ENCODE data around the gene VPS35. TPM values are rescaled to one million over a fixed set of nuclear protein-coding genes. Genes with fewer than 3 reads are reported as not detected.
"Not testable (repeated sequence)": the region's sequence is repeated elsewhere in the genome, so short reads cannot be mapped to it uniquely, and the experiment has no call there.

VPS35 gene
- total RNA-seq, 1 experiment from 2014 or later = 114 TPM

- peaks cover 16% of the 10 kb centered on the region for H3K36me3 ChIP-seq
- not testable (repeated sequence) for H3K4me1 ChIP-seq (replicated peaks); DNase-seq (ENCODE audit: low read depth in 1 of 2, low spot score in 2 of 2); H3K27ac ChIP-seq; H3K4me3 ChIP-seq; H3K9me3 ChIP-seq (replicated peaks); H3K27me3 ChIP-seq (replicated peaks)
These were observed 65.3 kb downstream of the VPS35 start for GRCh38 chr16:46623707-46624106.

- peaks cover 19% of the 10 kb centered on the region for H3K36me3 ChIP-seq
- DNase-seq (ENCODE audit: low read depth in 1 of 2, low spot score in 2 of 2); H3K27me3 ChIP-seq (replicated peaks): not testable (repeated sequence)
These were observed 65.7 kb downstream of the VPS35 start for GRCh38 chr16:46623246-46623645.

GRCh38 chr16:46621934-46622676 is 66.9 kb downstream of the VPS35 start:
- DNase-seq (ENCODE audit: low read depth in 1 of 2, low spot score in 2 of 2) = no peak
- H3K27me3 ChIP-seq (replicated peaks) = no peaks in the 10 kb centered on the region
- H3K4me1 ChIP-seq (replicated peaks) = peaks cover 4% of the 10 kb centered on the region; the same call in 1 of the 2 replicates
- no peak overlapping the region for H3K27ac ChIP-seq
- no peaks in the 10 kb centered on the region for H3K9me3 ChIP-seq (replicated peaks)
- H3K36me3 ChIP-seq = peaks cover 27% of the 10 kb centered on the region
- H3K4me3 ChIP-seq = no peak overlapping the region

More at GRCh38 chr16:46623246-46623645, 65.7 kb downstream of the VPS35 start:
- not testable (repeated sequence) for H3K4me1 ChIP-seq (replicated peaks); H3K27ac ChIP-seq; H3K4me3 ChIP-seq; H3K9me3 ChIP-seq (replicated peaks)

- DNase-seq (ENCODE audit: low read depth in 1 of 2, low spot score in 2 of 2) = peak; percentile 80 to 92
- H3K36me3 ChIP-seq = peaks cover 35% of the 10 kb centered on the region
- H3K27me3 ChIP-seq (replicated peaks) = no peaks in the 10 kb centered on the region
- H3K4me1 ChIP-seq (replicated peaks) = peaks cover 4% of the 10 kb centered on the region; the same call in 1 of the 2 replicates
- H3K4me3 ChIP-seq = peak within 1 kb of the TSS; percentile 90
- H3K27ac ChIP-seq = peak within 1 kb of the TSS; percentile 94
- no peaks in the 10 kb centered on the region for H3K9me3 ChIP-seq (replicated peaks)
These were observed 67.7 kb downstream of the VPS35 start, which contains the start of gene SHCBP1 for GRCh38 chr16:46621006-46621933. SHCBP1 (minus strand) TSS chr16:46621379; CDS start chr16:46621359, 20 bp downstream.

GRCh38 chr16:46620266-46621005 is 68.5 kb downstream of the VPS35 start:
- Histone ChIP-seq H3K4me3 (peak overlapping the region; percentile 90), H3K36me3 (peaks cover 43% of the 10 kb centered on the region), H3K4me1 (replicated peaks) (peaks cover 4% of the 10 kb centered on the region; the same call in 1 of the 2 replicates), H3K27me3 (replicated peaks) (no peaks in the 10 kb centered on the region), H3K9me3 (replicated peaks) (no peaks in the 10 kb centered on the region), H3K27ac (peak overlapping the region; percentile 94)
- DNase-seq (ENCODE audit: low read depth in 1 of 2, low spot score in 2 of 2) = no peak

GRCh38 chr16:46618516-46618915 is 70.5 kb downstream of the VPS35 start:
- H3K27ac ChIP-seq = no peak overlapping the region
- no peak overlapping the region for H3K4me3 ChIP-seq
- peaks cover 4% of the 10 kb centered on the region; the same call in 1 of the 2 replicates for H3K4me1 ChIP-seq (replicated peaks)
- H3K36me3 ChIP-seq = peaks cover 62% of the 10 kb centered on the region
- H3K9me3 ChIP-seq (replicated peaks) = no peaks in the 10 kb centered on the region
- no peak for DNase-seq (ENCODE audit: low read depth in 1 of 2, low spot score in 2 of 2)
- no peaks in the 10 kb centered on the region for H3K27me3 ChIP-seq (replicated peaks)

GRCh38 chr16:46614006-46614405 is 75.0 kb downstream of the VPS35 start:
- Histone ChIP-seq H3K9me3 (replicated peaks) (no peaks in the 10 kb centered on the region), H3K27ac (no peak overlapping the region), H3K4me1 (replicated peaks) (no peaks in the 10 kb centered on the region), H3K4me3 (no peak overlapping the region), H3K36me3 (peaks cover 87% of the 10 kb centered on the region), H3K27me3 (replicated peaks) (no peaks in the 10 kb centered on the region)
- DNase-seq (ENCODE audit: low read depth in 1 of 2, low spot score in 2 of 2) = no peak

GRCh38 chr16:46613352-46613751 is 75.6 kb downstream of the VPS35 start:
- no peak for DNase-seq (ENCODE audit: low read depth in 1 of 2, low spot score in 2 of 2)
- Histone ChIP-seq H3K27ac (no peak overlapping the region), H3K27me3 (replicated peaks) (no peaks in the 10 kb centered on the region), H3K4me3 (no peak overlapping the region), H3K36me3 (peaks cover 82% of the 10 kb centered on the region), H3K4me1 (replicated peaks) (no peaks in the 10 kb centered on the region), H3K9me3 (replicated peaks) (no peaks in the 10 kb centered on the region)

- H3K4me3 ChIP-seq = no peak overlapping the region
- H3K4me1 ChIP-seq (replicated peaks) = no peaks in the 10 kb centered on the region
- H3K9me3 ChIP-seq (replicated peaks) = no peaks in the 10 kb centered on the region
- no peak for DNase-seq (ENCODE audit: low read depth in 1 of 2, low spot score in 2 of 2)
- no peak overlapping the region for H3K27ac ChIP-seq
- H3K27me3 ChIP-seq (replicated peaks) = no peaks in the 10 kb centered on the region
- H3K36me3 ChIP-seq = peaks cover 83% of the 10 kb centered on the region
These were observed 76.9 kb downstream of the VPS35 start for GRCh38 chr16:46612121-46612520.

- H3K9me3 ChIP-seq (replicated peaks) = no peaks in the 10 kb centered on the region
- no peak overlapping the region for H3K4me3 ChIP-seq
- no peaks in the 10 kb centered on the region for H3K27me3 ChIP-seq (replicated peaks)
- peaks cover 77% of the 10 kb centered on the region for H3K36me3 ChIP-seq
- H3K4me1 ChIP-seq (replicated peaks) = no peaks in the 10 kb centered on the region
- no peak overlapping the region for H3K27ac ChIP-seq
- peak in 1 of 2 experiments; percentile 14 for DNase-seq (ENCODE audit: low read depth in 1 of 2, low spot score in 2 of 2)
These were observed 81.4 kb downstream of the VPS35 start for GRCh38 chr16:46607529-46607928.

GRCh38 chr16:46606231-46606630 is 82.7 kb downstream of the VPS35 start:
- Histone ChIP-seq H3K27ac (no peak overlapping the region), H3K36me3 (peaks cover 77% of the 10 kb centered on the region), H3K9me3 (replicated peaks) (no peaks in the 10 kb centered on the region), H3K4me1 (replicated peaks) (no peaks in the 10 kb centered on the region), H3K27me3 (replicated peaks) (no peaks in the 10 kb centered on the region), H3K4me3 (no peak overlapping the region)
- no peak for DNase-seq (ENCODE audit: low read depth in 1 of 2, low spot score in 2 of 2)

Measured in SJSA1 (cell line).